SK-N-SH (cell line): ENCODE measurements around the gene ZMAT5. TPM values are rescaled to one million over a fixed set of nuclear protein-coding genes. Genes with fewer than 3 reads are reported as not detected.

Experiments used
- CTCF ChIA-PET: fragments of 300-600, 350-600 bp; formaldehyde crosslinking; extraction: SDS; loops from one replicate; lab custom pipeline; 2021; lab: Yijun Ruan, JAX
- POLR2A ChIA-PET: fragments of 350-600 bp; sonication (Branson Sonifier 250); formaldehyde crosslinking; extraction: SDS; loops from one replicate; lab custom pipeline; 2020; ENCODE audit warnings: antibody characterized with exemption, inconsistent platforms; lab: Yijun Ruan, JAX
- DNase-seq: peaks from one replicate; pipeline ENCODE4 v3.0.0; 2012
- H2AFZ ChIP-seq: fragments of 200-600 bp; sonication (generic); 2 replicates; pipeline ENCODE4 v1.8.1; 2016; ENCODE audit warnings: antibody characterized with exemption, mild to moderate bottlenecking, low read depth
- H3F3A ChIP-seq: fragments of 200-600 bp; sonication (generic); replicated peaks from 2 replicates; pipeline ENCODE3; 2016; ENCODE audit warnings: antibody characterized with exemption, mild to moderate bottlenecking; ENCODE audit not compliant: insufficient read depth
- H3K27ac ChIP-seq, 2 experiments: fragments of 200-500 bp in 1 of 2; fragments of 200-600 bp in 1 of 2; sonication (Bioruptor generic) in 1 of 2; sonication (generic), shearing (Covaris generic) in 1 of 2; 2 replicates each; pipeline versions ENCODE4 v1.5.1 to v1.6.1; 2014 to 2016; ENCODE audit warnings: low read depth in 2 of 2, inconsistent platforms in 1 of 2, low read length in 1 of 2, mild to moderate bottlenecking in 1 of 2, mixed read lengths in 1 of 2
- H3K27me3 ChIP-seq: fragments of 200-600 bp; sonication (generic), shearing (Covaris generic); 2 replicates; pipeline ENCODE4 v1.6.1; 2016; ENCODE audit warnings: mixed run types; ENCODE audit not compliant: insufficient read depth
- H3K36me3 ChIP-seq, 2 experiments: fragments of 200-500 bp in 1 of 2; fragments of 200-600 bp in 1 of 2; sonication (Bioruptor generic) in 1 of 2; sonication (generic) in 1 of 2; replicated peaks in 1 of 2; 2 replicates each; pipeline versions ENCODE3 to v1.5.1; 2014 to 2016; ENCODE audit warnings: low read length in 1 of 2, mild to moderate bottlenecking in 1 of 2; ENCODE audit not compliant: insufficient read depth in 2 of 2, control insufficient read depth in 1 of 2
- H3K4me1 ChIP-seq, 2 experiments: fragments of 200-500 bp in 1 of 2; fragments of 200-600 bp in 1 of 2; sonication (Bioruptor generic) in 1 of 2; sonication (generic), shearing (Covaris generic) in 1 of 2; 2 replicates each; pipeline versions ENCODE4 v1.5.1 to v1.6.1; 2014 to 2016; ENCODE audit warnings: low read depth in 1 of 2, low read length in 1 of 2, mixed run types in 1 of 2; ENCODE audit not compliant: insufficient read depth in 2 of 2, control insufficient read depth in 1 of 2
- H3K4me2 ChIP-seq: fragments of 200-600 bp; sonication (generic), shearing (Covaris generic); 2 replicates; pipeline ENCODE4 v1.6.1; 2017; ENCODE audit warnings: mixed run types
- H3K4me3 ChIP-seq, 2 experiments: fragments of 200-500 bp in 1 of 2; fragments of 200-600 bp in 1 of 2; sonication (Bioruptor generic) in 1 of 2; sonication (generic), shearing (Covaris generic) in 1 of 2; 2 replicates each; pipeline versions ENCODE4 v1.5.1 to v1.8.1; 2014 to 2016; ENCODE audit warnings: low read depth in 2 of 2, inconsistent platforms in 1 of 2, low read length in 1 of 2, mild to moderate bottlenecking in 1 of 2, mixed read lengths in 1 of 2, moderate library complexity in 1 of 2
- H3K79me2 ChIP-seq: fragments of 200-600 bp; sonication (generic); 2 replicates; pipeline ENCODE4 v1.8.1; 2017; ENCODE audit warnings: mild to moderate bottlenecking; ENCODE audit not compliant: insufficient read depth
- H3K9ac ChIP-seq: fragments of 200-600 bp; sonication (generic); 2 replicates; pipeline ENCODE4 v1.6.1; 2017; ENCODE audit warnings: mixed run types
- H3K9me2 ChIP-seq: fragments of 200-600 bp; sonication (generic); 2 replicates; pipeline ENCODE4 v1.6.1; 2017; ENCODE audit warnings: mixed run types
- H3K9me3 ChIP-seq: fragments of 200-600 bp; sonication (generic); 2 replicates; pipeline ENCODE4 v1.6.1; 2017; ENCODE audit warnings: mixed run types, mild to moderate bottlenecking, moderate library complexity
- H4K20me1 ChIP-seq: fragments of 200-600 bp; sonication (generic); 2 replicates; pipeline ENCODE4 v1.6.1; 2017; ENCODE audit warnings: mild to moderate bottlenecking, mixed run types; ENCODE audit not compliant: insufficient read depth
- ELF1 ChIP-seq: IDR thresholded peaks from 2 replicates; pipeline ENCODE4 v1.4.0; 2012
- EP300 ChIP-seq, 2 experiments: IDR thresholded peaks; 2 replicates each; pipeline versions ENCODE4 v1.4.0 to v1.6.1; 2012; ENCODE audit warnings: borderline replicate concordance in 1 of 2, low read depth in 1 of 2, low read length in 1 of 2
- MEF2A ChIP-seq: IDR thresholded peaks from 2 replicates; pipeline ENCODE4 v1.4.0; 2012; ENCODE audit warnings: low read depth, borderline replicate concordance
- POLR2AphosphoS5 ChIP-seq: IDR thresholded peaks from 2 replicates; pipeline ENCODE4 v1.6.1; 2012; ENCODE audit warnings: low read depth, low read length
- RFX5 ChIP-seq: IDR thresholded peaks from 2 replicates; pipeline ENCODE4 v1.6.1; 2012; ENCODE audit warnings: mild to moderate bottlenecking, improper control_type of control experiment, low read length
- RXRA ChIP-seq: IDR thresholded peaks from 2 replicates; pipeline ENCODE4 v1.4.0; 2012; ENCODE audit warnings: low read depth, mild to moderate bottlenecking, borderline replicate concordance
- WGBS: methylation state at CpG from one replicate; pipeline ENCODE4 v1.1.6; 2017; ENCODE audit warnings: low lambda C conversion rate; 5-methylcytosine and 5-hydroxymethylcytosine counted together
- polyA plus RNA-seq, 3 experiments: library from polyadenylated mRNA; depleted of rRNA; stranded (reverse); fragments of >200 nt; gene quantifications; 2 replicates each; pipeline ENCODE4 v1.2.3, GENCODE V29; 2012
- TF ChIP-seq, protein P1 (sequence below): fragments of 150-350 bp; IDR thresholded peaks from 2 replicates; pipeline ENCODE4 v1.6.1; 2016; ENCODE audit warnings: mild to moderate bottlenecking, low read depth, low read length
- TF ChIP-seq, protein P2 (sequence below): IDR thresholded peaks from 2 replicates; pipeline ENCODE4 v1.4.0; 2012; ENCODE audit warnings: low read depth
- TF ChIP-seq, protein P3 (sequence below): IDR thresholded peaks from 2 replicates; pipeline ENCODE4 v1.6.1; 2012; ENCODE audit warnings: mild to moderate bottlenecking, low read depth, low read length, moderate library complexity
- TF ChIP-seq, protein P4 (sequence below): IDR thresholded peaks from 2 replicates; pipeline ENCODE4; 2012

ZMAT5 gene
- polyA plus RNA-seq, 1 of the 3 experiments (the other 2 are of a cell fraction) = 35.0 TPM

DNA sequence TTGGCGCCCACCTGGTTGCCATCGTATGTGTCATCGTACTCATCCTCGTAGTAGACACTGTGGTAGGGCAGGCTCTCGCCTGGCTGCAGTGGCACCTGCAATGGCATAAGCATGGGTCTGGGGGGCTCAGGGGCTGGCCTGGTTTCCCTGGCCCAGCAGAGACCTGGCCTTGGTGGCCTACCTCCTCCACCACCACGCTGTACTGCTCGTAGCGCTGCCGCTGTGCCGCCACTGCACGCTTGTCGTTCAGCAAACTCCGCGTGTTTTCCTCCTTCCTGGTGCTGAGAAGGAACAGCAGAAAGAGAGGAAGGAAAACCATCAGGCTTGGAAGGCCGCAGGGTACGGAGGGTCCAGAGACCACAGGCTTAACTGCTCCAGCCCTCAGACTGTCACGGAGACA, 26.6 kb upstream of the ZMAT5 start (continued):
- TF ChIP-seq, protein P1, sequence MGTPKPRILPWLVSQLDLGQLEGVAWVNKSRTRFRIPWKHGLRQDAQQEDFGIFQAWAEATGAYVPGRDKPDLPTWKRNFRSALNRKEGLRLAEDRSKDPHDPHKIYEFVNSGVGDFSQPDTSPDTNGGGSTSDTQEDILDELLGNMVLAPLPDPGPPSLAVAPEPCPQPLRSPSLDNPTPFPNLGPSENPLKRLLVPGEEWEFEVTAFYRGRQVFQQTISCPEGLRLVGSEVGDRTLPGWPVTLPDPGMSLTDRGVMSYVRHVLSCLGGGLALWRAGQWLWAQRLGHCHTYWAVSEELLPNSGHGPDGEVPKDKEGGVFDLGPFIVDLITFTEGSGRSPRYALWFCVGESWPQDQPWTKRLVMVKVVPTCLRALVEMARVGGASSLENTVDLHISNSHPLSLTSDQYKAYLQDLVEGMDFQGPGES = no peak
- no peak for TF ChIP-seq MEF2A
- TF ChIP-seq, all 33 proteins: peak for 0

DNA sequence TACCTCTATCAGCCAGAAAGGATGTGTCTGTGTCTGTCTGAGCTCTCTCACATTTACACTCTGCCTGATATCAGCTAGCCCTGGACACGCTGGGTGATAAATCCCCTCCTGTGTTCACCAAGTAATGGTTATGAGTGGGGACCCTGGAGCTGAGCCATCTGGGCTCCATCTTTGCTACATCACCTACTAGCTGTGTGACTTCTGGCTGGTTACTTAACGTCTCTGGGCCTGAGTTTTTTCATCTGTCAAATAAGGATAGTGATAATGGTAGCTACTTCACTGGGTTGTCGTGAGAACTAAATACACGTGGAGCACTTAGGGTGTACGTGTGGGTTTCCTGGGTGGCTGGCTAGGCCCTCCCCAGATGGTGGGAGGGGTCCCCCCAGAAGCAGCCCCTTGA, 23.3 kb upstream of the ZMAT5 start:
- H3K79me2 ChIP-seq = no peaks in the 10 kb centered on the region
- H3K36me3 ChIP-seq = peaks cover 29 to 51% of the 10 kb centered on the region in 2 experiments
- no peak overlapping the region for H3K9ac ChIP-seq
- no peak overlapping the region for H3K27ac ChIP-seq
- peaks cover 5% of the 10 kb centered on the region for H3F3A ChIP-seq
- CTCF ChIA-PET = interaction anchor here (0.6 to 1.8 kb wide), 4 partner anchors 12 to 585 kb away, joined by 3 to 6 read pairs (median 4); no protein-coding TSS in a partner anchor
- H3K4me3 ChIP-seq = no peak overlapping the region
- TF ChIP-seq, protein P2, sequence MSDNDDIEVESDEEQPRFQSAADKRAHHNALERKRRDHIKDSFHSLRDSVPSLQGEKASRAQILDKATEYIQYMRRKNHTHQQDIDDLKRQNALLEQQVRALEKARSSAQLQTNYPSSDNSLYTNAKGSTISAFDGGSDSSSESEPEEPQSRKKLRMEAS = no peak
- TF ChIP-seq RFX5 (no peak), RXRA (no peak), ELF1 (no peak), MEF2A (no peak), POLR2AphosphoS5 (no peak), EP300 (IDR thresholded peaks at IDR 0.05; ENCODE audit: borderline replicate concordance in 1 of 2, low read depth in 1 of 2, low read length in 1 of 2) (no peak)
- TF ChIP-seq, protein P3, sequence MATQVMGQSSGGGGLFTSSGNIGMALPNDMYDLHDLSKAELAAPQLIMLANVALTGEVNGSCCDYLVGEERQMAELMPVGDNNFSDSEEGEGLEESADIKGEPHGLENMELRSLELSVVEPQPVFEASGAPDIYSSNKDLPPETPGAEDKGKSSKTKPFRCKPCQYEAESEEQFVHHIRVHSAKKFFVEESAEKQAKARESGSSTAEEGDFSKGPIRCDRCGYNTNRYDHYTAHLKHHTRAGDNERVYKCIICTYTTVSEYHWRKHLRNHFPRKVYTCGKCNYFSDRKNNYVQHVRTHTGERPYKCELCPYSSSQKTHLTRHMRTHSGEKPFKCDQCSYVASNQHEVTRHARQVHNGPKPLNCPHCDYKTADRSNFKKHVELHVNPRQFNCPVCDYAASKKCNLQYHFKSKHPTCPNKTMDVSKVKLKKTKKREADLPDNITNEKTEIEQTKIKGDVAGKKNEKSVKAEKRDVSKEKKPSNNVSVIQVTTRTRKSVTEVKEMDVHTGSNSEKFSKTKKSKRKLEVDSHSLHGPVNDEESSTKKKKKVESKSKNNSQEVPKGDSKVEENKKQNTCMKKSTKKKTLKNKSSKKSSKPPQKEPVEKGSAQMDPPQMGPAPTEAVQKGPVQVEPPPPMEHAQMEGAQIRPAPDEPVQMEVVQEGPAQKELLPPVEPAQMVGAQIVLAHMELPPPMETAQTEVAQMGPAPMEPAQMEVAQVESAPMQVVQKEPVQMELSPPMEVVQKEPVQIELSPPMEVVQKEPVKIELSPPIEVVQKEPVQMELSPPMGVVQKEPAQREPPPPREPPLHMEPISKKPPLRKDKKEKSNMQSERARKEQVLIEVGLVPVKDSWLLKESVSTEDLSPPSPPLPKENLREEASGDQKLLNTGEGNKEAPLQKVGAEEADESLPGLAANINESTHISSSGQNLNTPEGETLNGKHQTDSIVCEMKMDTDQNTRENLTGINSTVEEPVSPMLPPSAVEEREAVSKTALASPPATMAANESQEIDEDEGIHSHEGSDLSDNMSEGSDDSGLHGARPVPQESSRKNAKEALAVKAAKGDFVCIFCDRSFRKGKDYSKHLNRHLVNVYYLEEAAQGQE = no peak
- TF ChIP-seq, protein P4, sequence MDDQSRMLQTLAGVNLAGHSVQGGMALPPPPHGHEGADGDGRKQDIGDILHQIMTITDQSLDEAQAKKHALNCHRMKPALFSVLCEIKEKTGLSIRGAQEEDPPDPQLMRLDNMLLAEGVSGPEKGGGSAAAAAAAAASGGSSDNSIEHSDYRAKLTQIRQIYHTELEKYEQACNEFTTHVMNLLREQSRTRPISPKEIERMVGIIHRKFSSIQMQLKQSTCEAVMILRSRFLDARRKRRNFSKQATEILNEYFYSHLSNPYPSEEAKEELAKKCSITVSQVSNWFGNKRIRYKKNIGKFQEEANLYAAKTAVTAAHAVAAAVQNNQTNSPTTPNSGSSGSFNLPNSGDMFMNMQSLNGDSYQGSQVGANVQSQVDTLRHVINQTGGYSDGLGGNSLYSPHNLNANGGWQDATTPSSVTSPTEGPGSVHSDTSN = no peak
- TF ChIP-seq, all 33 proteins: peak for 0
- Histone ChIP-seq H3K27me3 (no peaks in the 10 kb centered on the region), H4K20me1 (no peaks in the 10 kb centered on the region), H3K9me2 (no peaks in the 10 kb centered on the region), H3K4me1 (no peaks in the 10 kb centered on the region), H3K4me2 (no peak overlapping the region), H3K9me3 (no peaks in the 10 kb centered on the region), H2AFZ (no peak overlapping the region)
- no peak for DNase-seq
- POLR2A ChIA-PET = no interaction called here
- 99% methylated on average over 5 of the region's 5 CpGs for WGBS
